A673 (cell line): ENCODE measurements around the gene UGT1A7. TPM values are rescaled to one million over a fixed set of nuclear protein-coding genes. Genes with fewer than 3 reads are reported as not detected.

Source experiments
- BruUV-seq: library from RNA; stranded (reverse); fragments of 400-500 nt; replicated peaks from 2 replicates; lab custom pipeline; 2021; lab: Mats Ljungman, UMichigan
- CTCF ChIA-PET: fragments of 300-600 bp; sonication (Branson Sonifier 250); formaldehyde crosslinking; loops from one replicate; lab custom pipeline; 2022; ENCODE audit warnings: antibody characterized with exemption; lab: Charles Lee
- POLR2A ChIA-PET: fragments of 300-600 bp; sonication (Branson Sonifier 250); formaldehyde crosslinking; loops from one replicate; lab custom pipeline; 2022; ENCODE audit warnings: antibody characterized with exemption; ENCODE audit not compliant: low non-redundant PET; lab: Charles Lee
- DNase-seq: peaks from one replicate; pipeline ENCODE4 v3.0.0-alpha.2; 2015; ENCODE audit warnings: low spot score
- H3K27ac ChIP-seq: fragments of 200-600 bp; sonication (generic); 2 replicates; pipeline ENCODE4 v1.5.1; 2016; ENCODE audit warnings: mixed run types, low read depth, mild to moderate bottlenecking, mixed read lengths, antibody characterized with exemption, low read length; ENCODE audit not compliant: poor library complexity, severe bottlenecking
- H3K27me3 ChIP-seq: fragments of 200-600 bp; sonication (generic); replicated peaks from 2 replicates; pipeline ENCODE4 v1.6.1; 2017; ENCODE audit warnings: mixed run types, low read depth, mild to moderate bottlenecking, mixed read lengths, antibody characterized with exemption, low read length; ENCODE audit not compliant: insufficient read depth, poor library complexity
- H3K36me3 ChIP-seq: fragments of 200-600 bp; sonication (generic); 2 replicates; pipeline ENCODE4 v1.6.1; 2016; ENCODE audit warnings: mixed run types, mild to moderate bottlenecking, mixed read lengths, antibody characterized with exemption, low read length; ENCODE audit not compliant: insufficient read depth, poor library complexity, severe bottlenecking
- H3K4me1 ChIP-seq: fragments of 200-600 bp; sonication (generic); 2 replicates; pipeline ENCODE4 v1.6.1; 2017; ENCODE audit warnings: mixed run types, mild to moderate bottlenecking, mixed read lengths, antibody characterized with exemption, low read length; ENCODE audit not compliant: insufficient read depth, poor library complexity, severe bottlenecking
- H3K4me3 ChIP-seq: fragments of 200-600 bp; sonication (generic); 2 replicates; pipeline ENCODE4 v1.5.1; 2016; ENCODE audit warnings: low read depth, mixed run types, mild to moderate bottlenecking, mixed read lengths, low read length; ENCODE audit not compliant: poor library complexity, severe bottlenecking
- H3K9me3 ChIP-seq: fragments of 200-600 bp; sonication (generic); 2 replicates; pipeline ENCODE4 v1.6.1; 2016; ENCODE audit warnings: mixed run types, low read depth, mild to moderate bottlenecking, mixed read lengths, antibody characterized with exemption, low read length; ENCODE audit not compliant: poor library complexity, severe bottlenecking
- EZH2 ChIP-seq: fragments of 200-600 bp; sonication (generic); IDR thresholded peaks from 2 replicates; pipeline ENCODE4 v1.6.1; 2017; ENCODE audit warnings: borderline replicate concordance, low read depth, mild to moderate bottlenecking, mixed read lengths, antibody characterized with exemption, low read length; ENCODE audit not compliant: poor library complexity, severe bottlenecking
- intact Hi-C: fragments of 100-400 bp; cut with micrococcal nuclease; formaldehyde crosslinking; loops from one replicate; pipeline ENCODE4 v1.10.0; 2022; ENCODE audit not compliant: unreplicated experiment
- total RNA-seq: library from RNA; stranded (reverse); gene quantifications from 2 replicates; pipeline ENCODE4 v1.2.3, GENCODE V29; 2021
- TF ChIP-seq, protein P1 (sequence below): fragments of 300-800, 200-600 bp; sonication (generic); conservative IDR thresholded peaks from 2 replicates; pipeline ENCODE4 v1.5.1; 2017; ENCODE audit warnings: low read depth, mild to moderate bottlenecking, antibody characterized with exemption, low read length, moderate library complexity, mixed read lengths

UGT1A7 gene
- total RNA-seq, 1 experiment from 2014 or later = not detected

- DNase-seq = no peak
- CTCF ChIA-PET = no interaction called here
- POLR2A ChIA-PET = no interaction called here
- no peaks in the 10 kb centered on the region for H3K4me1 ChIP-seq
- no TSS peak for BruUV-seq
- no peaks in the 10 kb centered on the region for H3K9me3 ChIP-seq
- intact Hi-C loops = no loop called here
- H3K27ac ChIP-seq = no peak overlapping the region
- H3K4me3 ChIP-seq = no peak overlapping the region
- no peaks in the 10 kb centered on the region for H3K36me3 ChIP-seq
- TF ChIP-seq, protein P1, sequence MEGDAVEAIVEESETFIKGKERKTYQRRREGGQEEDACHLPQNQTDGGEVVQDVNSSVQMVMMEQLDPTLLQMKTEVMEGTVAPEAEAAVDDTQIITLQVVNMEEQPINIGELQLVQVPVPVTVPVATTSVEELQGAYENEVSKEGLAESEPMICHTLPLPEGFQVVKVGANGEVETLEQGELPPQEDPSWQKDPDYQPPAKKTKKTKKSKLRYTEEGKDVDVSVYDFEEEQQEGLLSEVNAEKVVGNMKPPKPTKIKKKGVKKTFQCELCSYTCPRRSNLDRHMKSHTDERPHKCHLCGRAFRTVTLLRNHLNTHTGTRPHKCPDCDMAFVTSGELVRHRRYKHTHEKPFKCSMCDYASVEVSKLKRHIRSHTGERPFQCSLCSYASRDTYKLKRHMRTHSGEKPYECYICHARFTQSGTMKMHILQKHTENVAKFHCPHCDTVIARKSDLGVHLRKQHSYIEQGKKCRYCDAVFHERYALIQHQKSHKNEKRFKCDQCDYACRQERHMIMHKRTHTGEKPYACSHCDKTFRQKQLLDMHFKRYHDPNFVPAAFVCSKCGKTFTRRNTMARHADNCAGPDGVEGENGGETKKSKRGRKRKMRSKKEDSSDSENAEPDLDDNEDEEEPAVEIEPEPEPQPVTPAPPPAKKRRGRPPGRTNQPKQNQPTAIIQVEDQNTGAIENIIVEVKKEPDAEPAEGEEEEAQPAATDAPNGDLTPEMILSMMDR = no peak
- TF ChIP-seq EZH2 = no peak
- H3K27me3 ChIP-seq = no peaks in the 10 kb centered on the region
Observed at GRCh38 chr2:233801357-233802131, 119.8 kb downstream of the UGT1A7 start.

GRCh38 chr2:233802132-233802815 lies 120.6 kb downstream of the UGT1A7 start:
- Histone ChIP-seq H3K4me3 (no peak overlapping the region), H3K27ac (no peak overlapping the region), H3K36me3 (no peaks in the 10 kb centered on the region), H3K4me1 (no peaks in the 10 kb centered on the region), H3K9me3 (no peaks in the 10 kb centered on the region), H3K27me3 (no peaks in the 10 kb centered on the region)
- BruUV-seq = no TSS peak
- TF ChIP-seq, protein P1 = no peak
- no peak for TF ChIP-seq EZH2
- intact Hi-C loops = no loop called here
- CTCF ChIA-PET = no interaction called here
- POLR2A ChIA-PET = no interaction called here
- DNase-seq = no peak

GRCh38 chr2:233803292-233803911 lies 121.7 kb downstream of the UGT1A7 start:
- ChIA-PET POLR2A (no interaction called here), CTCF (no interaction called here)
- BruUV-seq = no TSS peak
- intact Hi-C loops = no loop called here
- Histone ChIP-seq H3K9me3 (no peaks in the 10 kb centered on the region), H3K4me3 (no peak overlapping the region), H3K27me3 (no peaks in the 10 kb centered on the region), H3K27ac (no peak overlapping the region), H3K4me1 (no peaks in the 10 kb centered on the region), H3K36me3 (no peaks in the 10 kb centered on the region)
- DNase-seq = no peak
- TF ChIP-seq, protein P1 = no peak
- TF ChIP-seq EZH2 = no peak
